Measurements from ENCODE around the gene SNX30. TPM values are rescaled to one million over a fixed set of nuclear protein-coding genes. Genes with fewer than 3 reads are reported as not detected.

The SNX30 gene
- total RNA-seq, 2 experiments from 2014 or later: 13.5 to 19.8 TPM

DNA sequence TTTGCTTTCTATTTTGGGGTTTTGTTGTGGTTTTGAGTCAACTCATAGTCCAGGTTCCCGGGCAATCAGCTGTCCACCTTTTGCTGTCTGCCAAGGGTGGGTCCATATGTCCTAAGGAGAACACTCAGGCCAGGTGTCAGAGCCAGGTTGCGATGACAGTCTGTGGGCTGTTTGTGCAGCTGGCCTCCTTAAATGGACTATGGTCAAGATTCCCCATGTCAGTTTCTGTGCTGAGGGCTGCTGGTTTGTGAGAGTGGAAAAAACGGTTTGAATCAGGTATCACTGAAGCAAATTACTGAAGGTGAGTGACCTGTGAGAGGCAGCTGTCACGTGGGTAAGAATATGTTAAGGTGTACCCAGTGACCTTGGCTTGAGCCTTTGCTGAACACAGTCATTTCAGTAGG is 33.0 kb downstream of the SNX30 start:
- no peaks in the 10 kb centered on the region for H3K79me2 ChIP-seq (ENCODE audit: insufficient read depth, low read depth, low read length)
- no peak overlapping the region for H3K4me3 ChIP-seq (ENCODE audit: low read depth, low read length, poor library complexity, severe bottlenecking)
- no peaks in the 10 kb centered on the region for H3K9me2 ChIP-seq (ENCODE audit: insufficient read depth, low read length)
- no peak overlapping the region for H3K4me2 ChIP-seq (ENCODE audit: low read length)
- no peaks in the 10 kb centered on the region for H4K20me1 ChIP-seq (ENCODE audit: insufficient read depth, low read length)
- no TSS peak for BruUV-seq (replicated peaks)
- DNase-seq (ENCODE audit: low spot score): no peak
- H2AFZ ChIP-seq (ENCODE audit: low read length): no peak overlapping the region
- no peaks in the 10 kb centered on the region for H3K9me3 ChIP-seq (ENCODE audit: low read length)
- no peak overlapping the region for H3K27ac ChIP-seq (ENCODE audit: low read depth, low read length, poor library complexity, severe bottlenecking)
- TF ChIP-seq EZH2phosphoT487 (IDR thresholded peaks at IDR 0.05; ENCODE audit: borderline replicate concordance, low read depth, low read length): no peak
- TF ChIP-seq, protein P1, sequence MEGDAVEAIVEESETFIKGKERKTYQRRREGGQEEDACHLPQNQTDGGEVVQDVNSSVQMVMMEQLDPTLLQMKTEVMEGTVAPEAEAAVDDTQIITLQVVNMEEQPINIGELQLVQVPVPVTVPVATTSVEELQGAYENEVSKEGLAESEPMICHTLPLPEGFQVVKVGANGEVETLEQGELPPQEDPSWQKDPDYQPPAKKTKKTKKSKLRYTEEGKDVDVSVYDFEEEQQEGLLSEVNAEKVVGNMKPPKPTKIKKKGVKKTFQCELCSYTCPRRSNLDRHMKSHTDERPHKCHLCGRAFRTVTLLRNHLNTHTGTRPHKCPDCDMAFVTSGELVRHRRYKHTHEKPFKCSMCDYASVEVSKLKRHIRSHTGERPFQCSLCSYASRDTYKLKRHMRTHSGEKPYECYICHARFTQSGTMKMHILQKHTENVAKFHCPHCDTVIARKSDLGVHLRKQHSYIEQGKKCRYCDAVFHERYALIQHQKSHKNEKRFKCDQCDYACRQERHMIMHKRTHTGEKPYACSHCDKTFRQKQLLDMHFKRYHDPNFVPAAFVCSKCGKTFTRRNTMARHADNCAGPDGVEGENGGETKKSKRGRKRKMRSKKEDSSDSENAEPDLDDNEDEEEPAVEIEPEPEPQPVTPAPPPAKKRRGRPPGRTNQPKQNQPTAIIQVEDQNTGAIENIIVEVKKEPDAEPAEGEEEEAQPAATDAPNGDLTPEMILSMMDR (conservative IDR thresholded peaks at IDR 0.05; ENCODE audit: low read length): no peak
- intact Hi-C loops (cut with micrococcal nuclease; ENCODE audit: unreplicated experiment): no loop called here
- ChIA-PET POLR2A (interaction anchor here (0.7 to 0.8 kb wide), 2 partner anchors 48 to 427 kb away, joined by 3 to 4 read pairs; no protein-coding TSS in a partner anchor), CTCF (ENCODE audit: unreplicated experiment) (no interaction called here)
- no peaks in the 10 kb centered on the region for H3K36me3 ChIP-seq (ENCODE audit: insufficient read depth, low read length)
- H3K4me1 ChIP-seq (ENCODE audit: insufficient read depth, low read length, poor library complexity, severe bottlenecking): peaks cover 13% of the 10 kb centered on the region

DNA sequence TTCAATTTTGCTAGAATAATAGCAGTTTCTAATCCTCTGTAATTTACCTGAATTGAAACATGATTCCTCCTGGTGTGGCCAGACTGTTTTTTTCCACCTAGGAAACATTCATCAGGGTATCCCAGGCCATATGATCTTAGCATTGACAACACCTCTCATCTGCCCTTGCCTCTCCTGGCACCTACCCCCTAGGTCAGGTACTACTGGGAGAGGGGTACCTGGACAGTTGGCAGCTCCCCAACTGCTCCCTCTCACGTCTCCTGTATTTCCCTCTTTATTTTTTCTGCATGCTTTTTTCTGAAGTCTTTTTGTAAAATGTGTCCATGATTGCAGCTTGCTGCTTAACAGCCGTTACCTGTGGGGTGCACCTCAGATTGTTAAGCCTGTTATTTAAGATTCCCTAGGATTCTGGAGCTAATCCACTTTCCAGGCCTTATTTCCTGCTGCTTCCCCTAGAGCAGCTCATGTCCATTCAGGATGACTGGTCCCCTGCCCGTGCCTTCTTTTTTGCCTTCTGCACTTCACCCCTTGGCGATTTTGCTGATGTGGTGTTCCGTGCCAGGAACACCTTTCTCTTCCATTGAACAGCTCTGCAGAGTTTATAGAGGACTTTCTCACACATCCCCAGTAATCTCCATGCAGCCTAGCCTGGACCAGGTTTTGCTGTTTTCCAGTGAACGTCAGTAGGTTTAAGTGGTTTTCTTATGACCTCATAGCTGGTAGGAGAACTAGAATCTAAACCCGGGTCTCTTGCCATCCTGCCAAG is 33.6 kb downstream of the SNX30 start:
- no peaks in the 10 kb centered on the region for H3K36me3 ChIP-seq (ENCODE audit: insufficient read depth, low read length)
- H4K20me1 ChIP-seq (ENCODE audit: insufficient read depth, low read length): no peaks in the 10 kb centered on the region
- H3K9me2 ChIP-seq (ENCODE audit: insufficient read depth, low read length): no peaks in the 10 kb centered on the region
- TF ChIP-seq, protein P1 (conservative IDR thresholded peaks at IDR 0.05; ENCODE audit: low read length): no peak
- TF ChIP-seq EZH2phosphoT487 (IDR thresholded peaks at IDR 0.05; ENCODE audit: borderline replicate concordance, low read depth, low read length): no peak
- intact Hi-C loops (cut with micrococcal nuclease; ENCODE audit: unreplicated experiment): no loop called here
- no peak overlapping the region for H3K4me2 ChIP-seq (ENCODE audit: low read length)
- no peak overlapping the region for H2AFZ ChIP-seq (ENCODE audit: low read length)
- ChIA-PET CTCF (ENCODE audit: unreplicated experiment) (no interaction called here), POLR2A (interaction anchor here (0.7 kb wide), 1 partner anchor 428 kb away, joined by 3 read pairs; no protein-coding TSS in a partner anchor)
- peaks cover 13% of the 10 kb centered on the region for H3K4me1 ChIP-seq (ENCODE audit: insufficient read depth, low read length, poor library complexity, severe bottlenecking)
- no peak overlapping the region for H3K27ac ChIP-seq (ENCODE audit: low read depth, low read length, poor library complexity, severe bottlenecking)
- no peak for DNase-seq (ENCODE audit: low spot score)
- no peaks in the 10 kb centered on the region for H3K9me3 ChIP-seq (ENCODE audit: low read length)
- no peaks in the 10 kb centered on the region for H3K79me2 ChIP-seq (ENCODE audit: insufficient read depth, low read depth, low read length)
- no TSS peak for BruUV-seq (replicated peaks)
- H3K4me3 ChIP-seq (ENCODE audit: low read depth, low read length, poor library complexity, severe bottlenecking): no peak overlapping the region

DNA sequence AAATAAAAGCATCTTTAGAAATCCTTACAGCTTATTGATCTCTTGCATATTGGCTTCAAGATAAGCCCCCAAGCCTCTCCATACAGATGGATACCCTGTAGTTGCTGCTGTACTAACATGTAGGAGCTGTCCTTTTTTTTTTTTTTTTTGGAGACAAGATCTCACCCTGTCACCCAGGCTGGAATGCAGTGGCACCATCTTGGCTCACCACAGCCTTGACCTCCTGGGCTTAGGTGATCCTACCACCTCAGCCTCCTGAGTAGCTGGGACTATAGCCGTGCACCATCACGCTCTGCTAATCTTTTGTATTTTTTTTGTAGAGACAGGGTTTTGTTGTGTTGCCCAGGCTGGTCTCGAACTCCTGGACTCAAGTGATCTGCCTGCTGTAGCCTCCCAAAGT is 35.4 kb downstream of the SNX30 start:
- H3K27ac ChIP-seq (ENCODE audit: low read depth, low read length, poor library complexity, severe bottlenecking): no peak overlapping the region
- no peak for TF ChIP-seq EZH2phosphoT487 (IDR thresholded peaks at IDR 0.05; ENCODE audit: borderline replicate concordance, low read depth, low read length)
- TF ChIP-seq, protein P1 (conservative IDR thresholded peaks at IDR 0.05; ENCODE audit: low read length): no peak
- no peak overlapping the region for H2AFZ ChIP-seq (ENCODE audit: low read length)
- intact Hi-C loops (cut with micrococcal nuclease; ENCODE audit: unreplicated experiment): no loop called here
- DNase-seq (ENCODE audit: low spot score): no peak
- H3K9me2 ChIP-seq (ENCODE audit: insufficient read depth, low read length): no peaks in the 10 kb centered on the region
- CTCF ChIA-PET (ENCODE audit: unreplicated experiment): no interaction called here
- H3K4me1 ChIP-seq (ENCODE audit: insufficient read depth, low read length, poor library complexity, severe bottlenecking): peaks cover 13% of the 10 kb centered on the region
- H3K9me3 ChIP-seq (ENCODE audit: low read length): no peaks in the 10 kb centered on the region
- no peak overlapping the region for H3K4me2 ChIP-seq (ENCODE audit: low read length)
- BruUV-seq (replicated peaks): no TSS peak
- H3K4me3 ChIP-seq (ENCODE audit: low read depth, low read length, poor library complexity, severe bottlenecking): no peak overlapping the region
- POLR2A ChIA-PET: interaction anchor here (0.6 to 2.4 kb wide), 2 partner anchors 12 to 882 kb away, joined by 3 to 7 read pairs; no protein-coding TSS in a partner anchor
- H4K20me1 ChIP-seq (ENCODE audit: insufficient read depth, low read length): no peaks in the 10 kb centered on the region
- no peaks in the 10 kb centered on the region for H3K36me3 ChIP-seq (ENCODE audit: insufficient read depth, low read length)
- no peaks in the 10 kb centered on the region for H3K79me2 ChIP-seq (ENCODE audit: insufficient read depth, low read depth, low read length)
